WTC11 (cell line): ENCODE data around the gene SFMBT1. TPM values are rescaled to one million over a fixed set of nuclear protein-coding genes. Genes with fewer than 3 reads are reported as not detected.

Source experiments
- ATAC-seq: fragments of 200-7000 bp; cut with Tn5 transposase; 2 replicates; pipeline ENCODE4 v1.10.0; 2021; ENCODE audit warnings: mild to moderate bottlenecking, moderate library complexity
- CTCF ChIA-PET: fragments of 300-600 bp; sonication (Branson Sonifier 250); formaldehyde crosslinking; loops from one replicate; lab custom pipeline; 2021; ENCODE audit warnings: antibody characterized with exemption; lab: Charles Lee
- POLR2A ChIA-PET: fragments of 350-600 bp; sonication (Branson Sonifier 250); formaldehyde crosslinking; loops from one replicate; lab custom pipeline; 2021; ENCODE audit warnings: antibody characterized with exemption; lab: Charles Lee
- DNase-seq: peaks from one replicate; pipeline ENCODE4 v3.0.0; 2021; ENCODE audit warnings: low spot score
- H3K27ac Mint-ChIP-seq: 2 replicates; pipeline ENCODE4 v1.8.0; 2021; ENCODE audit warnings: mixed read lengths
- H3K27me3 Mint-ChIP-seq: 2 replicates; pipeline ENCODE4 v1.8.0; 2021; ENCODE audit warnings: low read depth, mild to moderate bottlenecking, moderate library complexity, mixed read lengths
- H3K36me3 Mint-ChIP-seq: 2 replicates; pipeline ENCODE4 v1.8.0; 2021; ENCODE audit warnings: mixed read lengths
- H3K4me1 Mint-ChIP-seq: 2 replicates; pipeline ENCODE4 v1.8.0; 2022; ENCODE audit warnings: mixed read lengths
- H3K4me3 Mint-ChIP-seq: 2 replicates; pipeline ENCODE4 v1.8.0; 2021; ENCODE audit warnings: mild to moderate bottlenecking, moderate library complexity, mixed read lengths
- H3K9me3 Mint-ChIP-seq: 2 replicates; pipeline ENCODE4 v1.8.0; 2021; ENCODE audit warnings: mixed read lengths
- ARID4B ChIP-seq: sonication (generic); formaldehyde crosslinking; IDR thresholded peaks from 2 replicates; pipeline ENCODE4 v1.8.0; 2023; ENCODE audit warnings: missing genetic modification reagents, mild to moderate bottlenecking, borderline replicate concordance
- ATF2 ChIP-seq: sonication (generic); formaldehyde crosslinking; IDR thresholded peaks from 2 replicates; pipeline ENCODE4 v1.8.1; 2022; ENCODE audit warnings: low read depth, missing genetic modification reagents, borderline replicate concordance
- ATF3 ChIP-seq: sonication (generic); formaldehyde crosslinking; conservative IDR thresholded peaks from 2 replicates; pipeline ENCODE4 v1.8.1; 2022; ENCODE audit warnings: mild to moderate bottlenecking, missing genetic modification reagents
- CBFB ChIP-seq: sonication (generic); formaldehyde crosslinking; IDR thresholded peaks from 2 replicates; pipeline ENCODE4 v1.8.1; 2022; ENCODE audit warnings: mild to moderate bottlenecking, low read depth, missing genetic modification reagents
- ETV6 ChIP-seq: sonication (generic); formaldehyde crosslinking; IDR thresholded peaks from 2 replicates; pipeline ENCODE4 v1.8.1; 2022; ENCODE audit warnings: mild to moderate bottlenecking, missing genetic modification reagents
- GABPB1 ChIP-seq: sonication (generic); formaldehyde crosslinking; IDR thresholded peaks from 2 replicates; pipeline ENCODE4 v1.8.1; 2023; ENCODE audit warnings: mild to moderate bottlenecking, missing genetic modification reagents
- NFE2L1 ChIP-seq: sonication (generic); formaldehyde crosslinking; IDR thresholded peaks from 2 replicates; pipeline ENCODE4 v1.8.1; 2023; ENCODE audit warnings: missing genetic modification reagents
- NR1H2 ChIP-seq: sonication (generic); formaldehyde crosslinking; IDR thresholded peaks from 2 replicates; pipeline ENCODE4 v1.9.0; 2021; ENCODE audit warnings: mild to moderate bottlenecking, moderate library complexity, missing genetic modification reagents
- SOX15 ChIP-seq: fragments of 250-450 bp; sonication (Bioruptor Pico); IDR thresholded peaks from 2 replicates; pipeline ENCODE4 v1.9.0; 2021; ENCODE audit warnings: mild to moderate bottlenecking
- SP1 ChIP-seq: sonication (generic); formaldehyde crosslinking; conservative IDR thresholded peaks from 2 replicates; pipeline ENCODE4 v1.8.1; 2022; ENCODE audit warnings: missing genetic modification reagents
- TEAD1 ChIP-seq: sonication (generic); formaldehyde crosslinking; IDR thresholded peaks from 2 replicates; pipeline ENCODE4 v1.8.0; 2022; ENCODE audit warnings: mild to moderate bottlenecking, missing genetic modification reagents
- TP53 ChIP-seq: sonication (generic); formaldehyde crosslinking; IDR thresholded peaks from 2 replicates; pipeline ENCODE4 v1.8.1; 2023; ENCODE audit warnings: mild to moderate bottlenecking, missing genetic modification reagents
- USF1 ChIP-seq: sonication (generic); formaldehyde crosslinking; IDR thresholded peaks from 2 replicates; pipeline ENCODE4 v1.8.0; 2022; ENCODE audit warnings: mild to moderate bottlenecking, missing genetic modification reagents
- ZNF263 ChIP-seq: sonication (generic); formaldehyde crosslinking; IDR thresholded peaks from 2 replicates; pipeline ENCODE4 v1.8.1; 2022; ENCODE audit warnings: low read depth, mild to moderate bottlenecking, moderate library complexity, missing genetic modification reagents
- ZNF423 ChIP-seq: fragments of 250-450 bp; sonication (Bioruptor Pico); IDR thresholded peaks from 2 replicates; pipeline ENCODE4 v2.1.2; 2022; ENCODE audit warnings: mild to moderate bottlenecking, moderate library complexity
- ZNF425 ChIP-seq: fragments of 250-450 bp; sonication (Bioruptor Pico); conservative IDR thresholded peaks from 2 replicates; pipeline ENCODE4 v1.9.0; 2021; ENCODE audit warnings: mild to moderate bottlenecking
- ZNF512 ChIP-seq: sonication (generic); formaldehyde crosslinking; IDR thresholded peaks from 2 replicates; pipeline ENCODE4 v1.8.1; 2022; ENCODE audit warnings: missing genetic modification reagents, borderline replicate concordance
- ZNF532 ChIP-seq: fragments of 250-450 bp; sonication (Bioruptor Pico); IDR thresholded peaks from 2 replicates; pipeline ENCODE4 v1.9.0; 2021; ENCODE audit warnings: mild to moderate bottlenecking, borderline replicate concordance
- ZSCAN18 ChIP-seq: fragments of 250-450 bp; sonication (Bioruptor Pico); IDR thresholded peaks from 2 replicates; pipeline ENCODE4 v2.1.2; 2022; ENCODE audit warnings: mild to moderate bottlenecking, moderate library complexity
- total RNA-seq: library from RNA; stranded (reverse); gene quantifications from 3 replicates; pipeline ENCODE4 v1.2.3, GENCODE V29; 2021

The SFMBT1 gene
- total RNA-seq, 1 experiment from 2014 or later: 20.9 TPM

GRCh38 chr3:52882377-52882776, 163.5 kb downstream of the SFMBT1 start (continued):
- no peak for TF ChIP-seq ARID4B (CRISPR knock-in tag)
- no peak for TF ChIP-seq SOX15 (CRISPR knock-in tag)
- no peak for TF ChIP-seq ATF3 (CRISPR knock-in tag)
- no peak for TF ChIP-seq ZNF512 (CRISPR knock-in tag)
- TF ChIP-seq TEAD1 (CRISPR knock-in tag): no peak
- TF ChIP-seq NFE2L1 (CRISPR knock-in tag): no peak
- no peak for TF ChIP-seq CBFB (CRISPR knock-in tag)
- TF ChIP-seq TP53 (CRISPR knock-in tag): no peak
- no peak for TF ChIP-seq NR1H2 (CRISPR knock-in tag)
- TF ChIP-seq ATF2 (CRISPR knock-in tag): no peak
- no peak for TF ChIP-seq SP1
- no peak for TF ChIP-seq USF1
- TF ChIP-seq ZNF263: no peak
- TF ChIP-seq, all 79 proteins: peak for 0

- DNase-seq (no peak), ATAC-seq (no peak)
- Mint-ChIP-seq H3K4me3 (no peak overlapping the region), H3K9me3 (peaks cover 13% of the 10 kb centered on the region), H3K36me3 (peaks cover 16% of the 10 kb centered on the region), H3K27ac (no peak overlapping the region; the same call in 1 of the 2 replicates), H3K27me3 (no peaks in the 10 kb centered on the region), H3K4me1 (no peaks in the 10 kb centered on the region)
- ChIA-PET POLR2A (no interaction called here), CTCF (interaction anchor here (1.4 kb wide), 1 partner anchor 144 kb away, joined by 4 read pairs; no protein-coding TSS in a partner anchor)
- TF ChIP-seq ZNF425 (no peak), ETV6 (no peak), ZSCAN18 (no peak), ZNF423 (CRISPR knock-in tag) (no peak), USF1 (no peak), ZNF532 (CRISPR knock-in tag) (no peak), GABPB1 (CRISPR knock-in tag) (no peak)
Observed at GRCh38 chr3:52881871-52882270, 164.0 kb downstream of the SFMBT1 start.
